Stimulated activated CD8-positive, alpha-beta memory T cell treated with anti-CD3 and anti-CD28 coated beads, Interleukin-15, amount 100 ng/mL, for 1 hour (primary cell): ENCODE data around the gene RAI1.
A peak's percentile ranks its signal among the peaks of the same experiment; 100 is the strongest.
"Not testable (repeated sequence)": the region's sequence is repeated elsewhere in the genome, so short reads cannot be mapped to it uniquely, and the experiment has no call there.

ENCODE experiments used
- DNase-seq: peaks from one replicate; pipeline ENCODE4 v3.0.0-alpha.2; 2020; ENCODE audit warnings: low read depth

RAI1 gene

GRCh38 chr17:17681187-17681743 is at the start of gene RAI1:
TSS of gene RAI1 (plus strand) at chr17:17681458. CDS start at chr17:17792949, 111,491 bp downstream.
- peak; percentile 28 for DNase-seq

- DNase-seq = not testable (repeated sequence)
These were observed 48.6 kb upstream of the RAI1 start for GRCh38 chr17:17632690-17633089.

GRCh38 chr17:17633310-17633709 is 47.9 kb upstream of the RAI1 start:
- DNase-seq = no peak

GRCh38 chr17:17635126-17635525 is 46.1 kb upstream of the RAI1 start:
- no peak for DNase-seq

GRCh38 chr17:17635537-17636271 is 45.6 kb upstream of the RAI1 start:
- DNase-seq = not testable (repeated sequence)

- no peak for DNase-seq
These were observed 44.9 kb upstream of the RAI1 start for GRCh38 chr17:17636272-17636885.

GRCh38 chr17:17638467-17638866 is 42.8 kb upstream of the RAI1 start:
- no peak for DNase-seq

- DNase-seq = not testable (repeated sequence)
These were observed 41.5 kb upstream of the RAI1 start for GRCh38 chr17:17639661-17640270.

- peak; percentile 74 for DNase-seq
These were observed 39.4 kb upstream of the RAI1 start for GRCh38 chr17:17641621-17642409.

GRCh38 chr17:17645148-17645547 is 36.1 kb upstream of the RAI1 start:
- DNase-seq = not testable (repeated sequence)

GRCh38 chr17:17645961-17646360 is 35.3 kb upstream of the RAI1 start:
- DNase-seq = no peak

GRCh38 chr17:17647524-17648178 is 33.6 kb upstream of the RAI1 start:
- DNase-seq = no peak

- no peak for DNase-seq
These were observed 32.5 kb upstream of the RAI1 start for GRCh38 chr17:17648762-17649161.

- no peak for DNase-seq
These were observed 30.3 kb upstream of the RAI1 start for GRCh38 chr17:17650959-17651358.

GRCh38 chr17:17653343-17653742 is 27.9 kb upstream of the RAI1 start:
- no peak for DNase-seq

- no peak for DNase-seq
These were observed 21.9 kb upstream of the RAI1 start for GRCh38 chr17:17659340-17659739.

GRCh38 chr17:17661134-17661533 is 20.1 kb upstream of the RAI1 start:
- no peak for DNase-seq

GRCh38 chr17:17661834-17662385 is 19.3 kb upstream of the RAI1 start:
- no peak for DNase-seq

- DNase-seq = peak; percentile 62
These were observed 17.8 kb upstream of the RAI1 start for GRCh38 chr17:17663160-17664063.

- no peak for DNase-seq
These were observed 17.2 kb upstream of the RAI1 start for GRCh38 chr17:17664064-17664452.
